Measurements from ENCODE around the gene SYNE4.
A peak's percentile ranks its signal among the peaks of the same experiment; 100 is the strongest.
"Not testable (repeated sequence)": the region's sequence is repeated elsewhere in the genome, so short reads cannot be mapped to it uniquely, and the experiment has no call there.

The SYNE4 gene

DNA sequence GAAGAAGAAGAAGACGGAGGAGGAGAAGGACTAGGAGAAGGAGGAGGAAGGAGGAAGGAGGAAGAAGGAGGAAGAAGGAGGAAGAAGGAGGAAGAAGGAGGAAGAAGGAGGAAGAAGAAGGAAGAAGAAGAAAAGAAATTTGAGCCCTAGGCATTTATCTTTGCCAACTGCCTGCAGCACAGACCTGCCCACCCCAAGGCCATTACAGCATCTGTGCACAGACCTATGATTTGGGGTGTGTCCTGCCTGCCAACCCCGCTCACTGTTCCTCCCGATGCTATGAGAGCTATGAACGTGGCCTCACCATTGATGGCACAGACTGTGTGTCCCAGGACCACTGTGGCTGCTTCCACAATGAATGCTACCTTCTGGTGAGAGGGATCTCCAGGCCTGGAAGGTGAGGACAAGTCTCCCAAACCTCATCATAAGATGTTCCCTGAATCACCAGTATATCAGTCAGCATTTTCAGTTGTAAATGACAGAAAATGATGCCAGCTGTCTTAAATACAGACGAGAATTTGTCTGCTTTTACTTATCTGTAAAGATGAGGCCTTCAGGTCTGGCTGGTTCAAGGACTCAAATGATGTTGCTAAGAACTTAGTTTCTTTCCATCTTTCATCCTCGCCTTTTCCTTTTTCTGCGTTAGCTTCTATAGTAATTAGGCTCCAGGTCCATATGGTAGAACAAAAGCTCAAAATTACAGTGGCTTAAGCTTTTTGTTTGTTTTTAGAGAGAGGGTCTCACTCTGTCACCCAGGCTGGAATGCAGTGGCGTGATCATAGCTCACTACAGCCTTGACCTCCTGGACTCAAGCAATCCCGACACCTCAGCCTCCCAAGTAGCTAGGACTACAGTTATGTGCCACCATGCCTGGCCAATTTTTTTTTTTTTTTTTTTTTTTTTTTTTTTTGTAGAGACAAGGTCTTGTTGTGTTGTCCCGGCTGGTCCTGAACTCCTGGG is 17.6 kb downstream of the SYNE4 start:
- DNase-seq (ENCODE audit: low read depth in 2 of 2), result no peak

DNA sequence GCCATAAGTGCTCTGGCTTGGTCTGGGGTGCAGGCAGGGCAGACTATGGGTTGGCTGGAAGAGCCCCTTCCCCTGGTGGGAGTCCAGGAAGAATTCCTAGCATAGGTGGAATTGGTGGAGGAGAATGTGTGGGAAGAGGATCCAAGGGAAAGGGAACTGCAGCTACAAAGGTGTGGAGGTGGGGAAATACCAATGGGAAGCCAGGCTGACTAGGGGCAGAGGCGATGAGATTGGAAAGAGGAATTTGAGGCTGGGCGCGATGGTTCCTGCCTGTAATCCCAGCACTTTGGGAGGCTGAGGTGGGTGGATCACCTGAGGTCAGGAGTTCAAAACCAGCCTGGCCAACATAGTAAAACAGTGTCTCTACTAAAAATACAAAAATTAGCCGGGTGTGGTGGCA is 18.5 kb downstream of the SYNE4 start:
- no peak for DNase-seq (ENCODE audit: low read depth in 2 of 2)

DNA sequence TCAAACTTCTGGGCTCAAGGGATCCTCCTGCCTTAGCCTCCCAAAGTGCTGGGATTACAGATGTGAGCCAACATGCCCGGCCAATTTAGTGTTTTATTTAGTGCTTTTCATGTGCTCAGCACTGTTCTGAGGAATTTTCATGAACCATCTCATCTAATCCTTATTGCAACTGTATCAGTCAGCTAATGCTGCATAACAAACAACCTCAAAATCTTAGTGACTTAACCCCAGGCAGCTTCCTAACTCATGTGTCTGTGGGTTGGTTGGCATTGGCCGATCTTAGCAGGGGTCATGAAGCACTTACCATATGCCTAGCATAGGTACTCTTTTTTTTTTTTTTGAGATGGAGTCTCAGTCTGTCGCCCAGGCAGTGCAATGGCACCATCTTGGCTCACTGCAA is 19.8 kb downstream of the SYNE4 start:
- no peak for DNase-seq (ENCODE audit: low read depth in 2 of 2)

DNA sequence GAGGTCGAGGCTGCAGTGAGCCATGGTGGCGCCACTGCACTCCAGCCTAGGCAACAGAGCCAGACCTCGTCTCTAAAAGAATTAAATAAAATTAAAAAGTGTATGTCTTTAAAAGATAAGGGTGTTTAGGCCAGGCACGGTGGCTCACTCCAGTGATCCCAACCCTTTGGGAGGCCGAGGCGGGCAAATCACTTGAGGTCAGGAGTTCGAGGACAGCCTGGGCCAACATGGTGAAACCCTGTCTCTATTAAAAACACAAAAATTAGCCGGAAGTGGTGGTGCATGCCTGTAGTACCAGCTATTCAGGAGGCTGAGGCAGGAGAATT is 21.1 kb downstream of the SYNE4 start:
- DNase-seq (ENCODE audit: low read depth in 2 of 2), result no peak

DNA sequence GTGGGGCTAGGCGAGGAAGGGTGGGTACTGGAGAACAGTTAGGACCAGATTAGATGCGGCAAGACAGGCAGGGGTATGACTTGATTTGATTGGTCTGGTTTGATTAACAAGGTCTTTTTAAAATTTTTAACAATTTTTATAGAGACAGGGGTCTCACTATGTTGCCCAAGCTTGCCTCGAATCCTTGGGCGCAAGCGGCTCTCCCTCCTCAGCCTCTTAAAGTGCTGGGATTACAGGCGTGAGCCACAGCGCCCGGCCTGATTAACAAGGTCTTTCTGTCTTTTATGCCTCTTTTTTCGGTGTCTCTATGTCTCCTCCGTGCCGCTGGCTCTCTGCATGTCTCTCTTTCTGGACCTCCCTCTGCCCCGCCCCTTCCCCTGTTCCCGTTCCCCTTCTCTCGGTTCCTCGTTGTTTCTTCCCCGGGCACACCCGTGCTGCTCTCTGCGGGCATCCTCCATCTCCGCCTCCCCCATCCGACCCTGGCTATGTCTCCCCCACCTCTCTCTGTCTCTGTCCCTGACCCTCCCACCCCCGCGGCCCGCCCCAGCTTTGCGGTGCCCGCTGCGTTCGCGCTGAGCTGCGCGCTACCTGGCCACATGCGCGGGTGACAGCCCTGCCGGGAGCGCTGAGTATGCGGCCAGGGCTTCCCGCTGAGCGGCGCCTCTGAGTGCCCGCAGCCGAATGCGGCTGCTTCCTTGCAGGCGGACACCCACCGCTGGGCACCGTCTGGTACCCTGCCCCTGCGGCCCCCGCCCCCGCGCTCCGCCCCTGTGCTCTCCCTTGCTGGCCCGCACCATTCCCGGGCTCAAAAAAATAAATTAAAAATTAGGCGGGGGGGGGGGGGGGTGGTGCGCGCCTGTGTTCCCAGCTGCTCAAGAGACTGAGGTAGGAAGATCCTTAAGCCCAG is 21.7 kb downstream of the SYNE4 start:
- DNase-seq (ENCODE audit: low read depth in 2 of 2), result peak in 1 of 2 experiments; percentile 34

DNA sequence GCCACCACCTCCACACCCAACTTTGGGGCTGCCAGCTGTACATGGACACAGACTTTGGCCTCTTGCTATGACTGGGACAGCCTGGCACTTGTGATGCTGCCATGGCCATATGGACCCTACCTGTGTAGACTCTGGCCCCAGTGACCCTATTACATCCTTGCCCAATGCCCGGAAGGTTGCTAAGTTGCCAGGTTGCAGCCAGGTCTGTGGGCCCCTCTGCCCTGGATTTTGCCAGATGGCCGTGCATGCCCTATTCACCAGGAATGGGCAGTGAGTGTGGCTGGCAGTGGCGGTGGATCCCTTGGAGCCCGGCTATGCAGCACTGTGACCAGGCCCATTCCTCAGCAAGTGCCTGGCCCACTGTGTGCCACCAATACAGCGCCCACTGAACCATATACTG is 22.5 kb downstream of the SYNE4 start:
- no peak for DNase-seq (ENCODE audit: low read depth in 2 of 2)

DNA sequence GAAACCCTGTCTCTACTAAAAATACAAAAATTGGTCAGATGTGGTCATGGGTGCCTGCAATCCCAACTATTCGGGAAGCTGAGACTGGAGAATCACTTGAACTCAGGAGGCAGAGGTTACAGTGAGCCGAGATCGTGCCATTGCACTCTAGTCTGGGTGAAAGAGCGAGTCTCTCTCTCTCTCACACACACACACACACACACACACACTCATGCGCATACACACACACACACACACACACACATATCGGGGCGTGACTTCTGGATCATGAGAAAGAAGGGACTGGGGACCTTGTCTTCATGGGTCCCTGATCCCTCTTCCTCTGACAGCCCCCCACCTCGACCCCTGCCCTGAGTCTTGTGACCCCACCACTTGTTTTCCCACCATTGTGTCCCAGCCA is 25.4 kb downstream of the SYNE4 start:
- no peak for DNase-seq (ENCODE audit: low read depth in 2 of 2)

DNA sequence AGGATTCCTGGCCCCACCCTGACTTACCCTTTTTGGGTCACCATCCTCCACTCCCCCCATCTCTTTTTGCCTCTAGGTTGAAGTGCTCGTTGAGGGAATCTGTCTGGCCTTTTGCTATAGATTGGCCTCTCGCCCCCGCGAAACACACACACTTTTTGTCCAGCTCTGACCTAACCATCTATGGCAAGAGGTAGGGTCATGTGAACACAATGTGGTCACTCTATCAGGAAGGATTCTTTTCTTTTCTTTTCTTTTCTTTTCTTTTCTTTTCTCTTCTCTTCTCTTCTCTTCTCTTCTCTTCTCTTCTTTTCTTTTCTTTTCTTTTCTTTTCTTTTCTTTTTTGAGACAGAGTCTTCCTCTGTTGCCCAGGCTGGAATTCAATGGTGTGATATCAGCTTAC is 27.6 kb downstream of the SYNE4 start:
- DNase-seq (ENCODE audit: low read depth in 2 of 2), result not testable (repeated sequence)

DNA sequence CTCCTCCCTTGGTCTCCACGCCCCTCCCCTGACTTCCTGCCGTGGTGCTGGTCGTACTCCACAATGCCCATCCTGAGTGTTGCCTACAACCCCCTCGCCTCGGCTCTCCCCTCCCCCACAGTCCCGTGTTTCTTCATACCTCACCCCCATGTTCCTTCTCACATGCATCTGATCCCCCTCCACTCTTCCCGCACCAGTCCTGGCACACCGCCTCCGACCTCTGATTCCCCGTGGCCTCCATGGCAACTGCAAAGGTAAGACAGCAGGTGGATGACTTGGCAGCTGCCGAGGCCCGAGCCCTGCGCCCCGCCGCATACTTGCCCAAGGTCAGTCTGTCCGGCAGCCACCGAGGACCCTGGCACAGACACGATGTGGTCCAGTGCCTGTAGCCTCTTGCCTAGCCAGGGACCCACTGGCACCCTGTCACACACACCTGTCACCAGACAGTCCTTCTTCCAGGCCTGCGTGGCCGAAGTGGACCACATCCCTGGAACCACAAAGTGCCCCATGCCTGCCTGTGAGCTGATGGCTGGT is 29.7 kb downstream of the SYNE4 start:
- DNase-seq (ENCODE audit: low read depth in 2 of 2), result no peak

DNA sequence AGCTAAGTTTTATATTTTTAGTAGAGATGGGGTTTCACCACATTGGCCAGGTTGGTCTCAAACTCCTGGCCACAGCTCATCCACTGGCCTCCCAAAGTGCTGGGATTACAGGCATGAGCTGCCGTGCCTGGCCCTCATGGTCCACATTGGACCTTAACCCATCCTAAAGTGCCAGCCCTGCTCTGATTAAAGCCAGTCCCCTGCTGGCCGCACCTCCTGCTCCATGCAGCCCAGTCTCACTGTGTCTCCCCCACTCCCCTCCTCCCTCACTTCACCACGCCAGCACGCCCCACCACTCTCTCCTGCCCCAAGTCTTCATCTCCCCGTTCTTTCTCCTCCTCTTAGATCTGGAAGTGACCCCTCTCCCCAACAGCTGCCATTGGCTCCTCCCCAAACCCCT is 30.3 kb downstream of the SYNE4 start:
- DNase-seq (ENCODE audit: low read depth in 2 of 2), result no peak

DNA sequence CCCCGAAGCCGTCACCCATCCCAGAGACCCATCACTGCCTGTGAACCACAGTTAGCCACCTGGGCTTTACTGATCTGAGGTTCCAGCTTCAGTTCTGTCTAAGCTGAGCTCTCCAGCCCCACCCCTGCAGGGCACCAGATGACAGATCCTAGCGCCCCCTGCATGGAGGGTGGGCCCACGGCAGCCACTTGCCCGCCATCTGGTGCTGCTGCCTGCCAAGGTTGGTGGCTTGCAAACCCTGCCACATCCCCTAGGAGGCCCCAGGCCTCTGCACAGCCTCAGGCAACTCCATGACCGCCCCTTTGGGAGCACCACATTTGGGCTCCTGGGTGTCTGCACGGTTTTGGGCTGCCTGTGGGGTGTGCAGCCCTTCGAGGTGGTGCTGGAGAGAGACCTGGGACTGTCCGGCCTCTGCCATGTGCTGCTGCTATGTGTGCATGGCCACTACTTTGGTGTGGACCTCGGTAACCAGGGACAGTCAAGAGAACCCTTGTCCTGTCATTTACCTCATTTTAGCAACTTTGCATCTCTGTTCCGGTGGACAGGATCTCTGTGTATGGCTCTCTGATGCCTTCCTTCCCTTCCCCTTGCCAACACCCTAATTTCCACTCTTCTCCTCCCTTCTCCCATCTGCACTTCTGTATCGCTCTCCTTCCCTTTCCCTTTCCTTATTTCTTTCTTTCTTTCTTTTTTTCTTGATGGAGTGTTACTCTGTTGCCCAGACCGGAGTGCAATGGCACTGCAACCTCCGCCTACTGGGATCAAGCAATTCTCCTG is 31.0 kb downstream of the SYNE4 start:
- DNase-seq (ENCODE audit: low read depth in 2 of 2), result no peak

DNA sequence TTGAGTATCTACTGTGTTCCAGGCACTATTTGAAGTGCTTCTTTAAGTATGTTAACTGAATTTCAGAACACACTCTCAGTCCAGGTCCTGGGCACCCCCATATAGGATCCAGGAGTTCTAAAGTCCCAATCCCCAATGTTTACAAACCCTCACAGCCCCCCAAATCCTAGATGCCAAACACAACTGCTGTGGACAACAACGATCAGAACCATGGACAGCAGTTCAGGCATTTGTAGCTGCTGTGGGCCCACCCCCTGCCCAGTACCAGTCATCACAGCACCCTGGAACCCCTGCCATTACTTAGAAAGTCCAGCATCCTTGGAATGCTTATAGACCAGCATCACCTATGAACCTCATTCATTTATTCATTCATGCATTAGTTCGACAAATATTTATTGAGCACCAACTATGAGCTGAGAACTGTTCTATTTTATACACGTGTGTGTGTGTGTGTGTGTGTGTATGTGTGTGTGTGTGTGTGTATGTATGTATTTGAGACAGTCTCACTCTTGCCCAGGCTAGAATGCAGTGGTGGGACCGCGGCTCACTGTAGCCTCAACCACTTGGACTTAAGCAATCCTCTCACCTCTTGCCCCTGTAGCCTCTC is 32.9 kb downstream of the SYNE4 start:
- no peak for DNase-seq (ENCODE audit: low read depth in 2 of 2)

DNA sequence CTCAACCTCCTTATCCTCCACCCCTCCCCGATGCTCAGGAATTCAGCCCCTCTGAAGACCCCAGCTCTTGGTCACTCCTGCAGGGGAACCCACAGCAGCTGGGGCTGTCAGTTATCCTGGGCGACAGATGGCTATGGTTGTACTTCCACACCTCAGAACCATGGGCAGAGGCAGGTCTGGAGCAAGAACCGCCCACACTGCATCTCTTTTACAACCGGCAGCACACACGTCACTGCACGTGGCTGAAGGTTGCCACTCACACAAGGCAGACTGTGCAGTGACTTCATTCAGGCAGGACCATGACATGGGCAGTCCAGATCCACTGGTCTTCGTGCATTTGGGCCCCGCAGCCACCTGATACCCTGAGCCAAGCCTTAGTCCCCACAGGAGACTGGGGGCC is 35.1 kb downstream of the SYNE4 start:
- no peak for DNase-seq (ENCODE audit: low read depth in 2 of 2)

DNA sequence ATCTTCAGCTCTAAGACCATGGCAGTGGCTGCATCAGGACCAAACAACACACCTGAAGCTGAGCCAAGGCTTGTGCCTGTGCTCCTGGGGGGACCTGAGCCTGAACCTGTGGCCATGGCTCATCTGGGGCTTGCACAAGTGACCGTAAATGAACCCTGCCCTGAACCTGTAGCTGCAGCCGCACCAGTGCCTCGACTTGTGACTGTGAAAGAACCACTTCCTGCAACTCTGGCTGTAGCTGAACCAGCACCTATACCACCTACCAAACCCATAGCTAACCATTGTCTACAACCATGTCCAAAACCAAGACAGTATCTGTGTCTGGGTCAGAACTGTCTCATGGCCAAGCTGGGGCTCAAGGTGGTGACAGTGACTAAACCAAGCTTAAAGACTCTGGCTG is 41.8 kb downstream of the SYNE4 start:
- no peak for DNase-seq (ENCODE audit: low read depth in 2 of 2)

DNA sequence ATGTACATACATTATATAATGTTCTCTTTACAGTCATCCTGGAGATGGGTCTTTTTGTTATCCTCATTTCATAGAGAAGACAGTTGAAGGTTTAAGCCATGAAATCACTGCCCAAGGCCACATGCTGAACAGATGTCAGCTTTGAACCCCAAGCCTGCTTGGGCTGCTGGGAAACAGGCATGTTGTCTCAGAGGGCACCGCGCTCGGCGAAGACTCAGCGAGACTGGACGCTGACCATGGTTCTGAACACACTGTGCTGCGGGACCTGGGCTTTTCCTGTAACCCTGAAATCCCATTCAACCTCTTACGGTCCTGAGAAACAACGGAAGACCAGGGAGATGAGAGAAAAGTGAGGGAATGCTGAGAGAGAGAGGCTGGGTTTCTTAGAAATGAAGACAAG is 45.1 kb downstream of the SYNE4 start:
- DNase-seq (ENCODE audit: low read depth in 2 of 2), result peak in 1 of 2 experiments; percentile 26

DNA sequence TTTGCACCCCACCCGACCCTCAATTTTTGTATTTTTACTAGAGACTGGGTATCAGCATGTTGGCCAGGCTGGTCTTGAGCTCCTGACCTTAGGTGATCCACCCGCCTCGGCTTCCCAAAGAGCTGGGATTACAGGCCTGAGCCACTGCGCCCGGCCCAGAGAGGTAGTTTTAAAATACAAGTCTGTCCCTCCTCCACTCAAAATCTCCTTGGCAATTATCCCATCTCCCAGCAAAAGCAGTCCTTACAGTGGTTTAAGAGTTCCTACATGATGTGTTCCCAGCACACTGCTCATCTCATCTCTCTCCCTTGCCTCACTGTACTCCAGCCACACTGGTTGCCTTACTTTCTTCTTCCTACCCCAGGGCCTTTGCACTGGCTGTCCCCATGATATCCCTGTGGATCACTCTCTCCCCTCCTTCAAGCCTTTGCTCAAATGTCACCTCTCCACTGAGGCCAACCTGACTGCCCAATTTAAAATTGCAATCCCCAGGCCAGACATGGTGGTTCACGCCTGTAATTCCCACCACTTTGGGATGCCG is 48.1 kb downstream of the SYNE4 start:
- DNase-seq (ENCODE audit: low read depth in 2 of 2), result no peak

DNA sequence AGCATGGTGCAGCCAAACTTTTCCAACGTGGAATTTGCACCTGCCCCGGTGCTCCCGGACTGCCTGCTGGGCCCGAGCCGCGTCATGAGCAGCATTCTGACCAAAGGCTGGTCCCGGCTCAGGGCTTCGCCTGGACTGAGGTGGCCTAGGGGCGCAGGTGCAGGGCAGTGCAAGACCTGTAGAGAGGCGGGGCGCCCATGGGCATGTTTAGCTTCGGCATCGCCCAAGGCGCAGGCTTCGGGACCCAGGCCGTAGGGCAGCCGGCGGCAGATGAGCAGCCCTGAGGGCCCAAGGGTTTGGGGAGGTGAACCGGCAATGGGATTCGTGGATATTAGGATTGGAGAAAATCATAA is 48.7 kb downstream of the SYNE4 start:
- DNase-seq (ENCODE audit: low read depth in 2 of 2), result no peak

DNA sequence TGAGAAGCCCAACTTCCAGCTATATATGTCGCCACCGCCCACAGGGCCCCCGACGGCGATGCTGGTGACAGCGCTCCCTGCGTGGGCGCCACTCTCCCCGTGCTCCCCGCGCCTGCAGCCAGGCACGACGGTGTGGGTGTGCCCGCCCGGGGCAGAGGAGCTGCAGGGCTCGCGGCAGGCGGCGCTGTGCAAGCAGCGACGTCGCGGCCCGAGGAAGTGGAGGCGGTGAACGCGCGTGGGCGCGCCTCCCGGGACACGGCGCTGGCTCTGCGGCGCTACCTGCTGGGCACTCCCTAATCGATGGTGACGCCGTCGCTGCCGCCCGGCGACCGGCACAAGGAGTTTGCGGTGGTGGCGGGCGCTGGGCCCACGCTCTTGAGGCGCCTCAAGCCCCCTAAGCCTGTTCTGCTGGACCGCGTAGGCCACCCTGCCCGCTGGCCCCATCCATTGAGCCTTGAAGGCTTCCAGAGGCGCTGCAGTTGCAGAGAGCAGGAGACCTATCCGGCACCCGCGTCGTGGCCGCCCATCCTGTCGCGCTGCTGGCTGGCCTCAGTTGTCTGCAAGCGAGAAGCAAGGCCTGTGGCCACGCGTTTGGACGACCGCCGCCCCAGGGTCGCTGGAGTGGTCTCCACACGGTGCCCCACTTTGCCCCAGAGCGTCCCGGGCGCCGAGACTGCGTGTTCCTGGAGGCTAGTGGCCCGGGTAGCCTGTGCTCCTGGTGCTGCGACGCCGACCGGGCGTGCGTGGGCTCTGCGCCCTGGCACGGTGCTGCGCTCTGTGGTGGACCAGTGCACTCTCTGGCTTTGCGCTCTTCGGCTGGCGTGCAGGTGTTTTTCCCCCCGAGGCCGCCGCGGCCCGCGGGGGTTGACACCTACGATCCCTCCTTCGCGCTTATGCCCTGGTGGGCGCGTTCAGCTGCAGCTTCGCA is 49.3 kb downstream of the SYNE4 start:
- DNase-seq (ENCODE audit: low read depth in 2 of 2), result peak; percentile 43 to 52

DNA sequence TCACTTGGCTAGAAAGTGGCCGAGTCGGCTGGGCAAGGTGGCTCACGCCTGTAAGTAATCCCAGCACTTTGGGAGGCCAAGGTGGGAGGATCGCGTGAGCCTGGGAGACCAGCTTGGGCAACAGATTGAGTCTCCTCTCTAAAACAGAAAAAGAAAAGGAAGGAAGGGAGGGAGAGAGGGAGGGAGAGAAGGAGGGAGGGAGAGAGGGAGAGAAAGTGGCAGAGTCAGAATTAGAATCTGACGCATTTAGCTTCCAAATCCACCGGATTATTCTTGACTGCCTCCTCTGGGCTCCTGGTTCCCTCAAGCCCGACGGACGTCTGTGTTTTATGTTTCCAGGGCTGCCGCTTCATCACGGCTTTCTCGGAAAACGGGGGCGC is 50.0 kb downstream of the SYNE4 start:
- no peak for DNase-seq (ENCODE audit: low read depth in 2 of 2)

DNA sequence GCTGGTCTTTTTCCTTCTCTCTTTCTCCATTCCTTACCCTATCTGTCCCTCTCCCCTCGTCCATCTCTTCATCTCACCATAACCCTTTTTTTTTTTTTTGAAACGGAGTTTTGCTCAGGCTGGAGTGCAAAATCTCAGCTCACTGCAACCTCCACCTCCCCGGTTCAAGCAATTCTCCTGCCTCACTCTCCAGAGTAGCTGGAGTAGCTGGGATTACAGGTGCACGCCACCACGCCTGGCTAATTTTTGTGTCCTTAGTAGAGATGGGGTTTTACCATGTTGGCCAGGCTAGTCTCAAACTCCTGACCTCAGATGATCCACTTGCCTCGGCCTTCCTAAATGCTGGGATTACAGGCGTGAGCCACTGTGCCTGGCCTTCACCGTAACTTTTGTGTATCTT is 51.2 kb downstream of the SYNE4 start:
- DNase-seq (ENCODE audit: low read depth in 2 of 2), result not testable (repeated sequence)

All from stimulated activated CD4-positive, alpha-beta T cell treated with anti-CD3 and anti-CD28 coated beads, Interleukin-12 subunit alpha, Interleukin-12 subunit beta, amount 100 ng/mL, for 24 hours (primary cell).